HCT116 (cell line): Measurements from ENCODE around the gene ZSWIM7. TPM values are rescaled to one million over a fixed set of nuclear protein-coding genes. Genes with fewer than 3 reads are reported as not detected.

Experiments used
- ATAC-seq: fragments of 200-7000 bp; cut with Tn5 transposase; 2 replicates; pipeline ENCODE4 v1.9.1; 2020; ENCODE audit warnings: mild to moderate bottlenecking, moderate library complexity
- BruUV-seq: library from RNA; stranded (reverse); fragments of 400-500 nt; replicated peaks from 2 replicates; lab custom pipeline; 2021; lab: Mats Ljungman, UMichigan
- CTCF ChIA-PET: fragments of 300-600 bp; sonication (Branson Sonifier 250); formaldehyde crosslinking; loops from one replicate; lab custom pipeline; 2021; ENCODE audit warnings: antibody characterized with exemption; lab: Charles Lee
- POLR2A ChIA-PET: fragments of 300-600, 350-600 bp; sonication (Branson Sonifier 250); formaldehyde crosslinking; loops from one replicate; lab custom pipeline; 2021; ENCODE audit warnings: antibody characterized with exemption; lab: Charles Lee
- RAD21 ChIA-PET, 2 experiments: fragments of 300-600 bp; sonication (Branson Sonifier 250); formaldehyde crosslinking; loops; one replicate each; lab custom pipeline; 2023; ENCODE audit warnings: low total read pairs in 2 of 2; ENCODE audit not compliant: uncharacterized antibody in 2 of 2, unreplicated experiment in 2 of 2, low non-redundant PET in 1 of 2; lab: Charles Lee
- DNase-seq: peaks from one replicate; pipeline ENCODE4 v3.0.0-alpha.2; 2010; ENCODE audit warnings: low read depth, low spot score
- H2AFZ ChIP-seq: fragments of 200-600 bp; shearing (Covaris generic), sonication (generic); 2 replicates; pipeline ENCODE4 v1.6.1; 2017; ENCODE audit warnings: low read depth, mixed run types, mixed read lengths, antibody characterized with exemption, low read length; ENCODE audit not compliant: poor library complexity, severe bottlenecking
- H3K27ac ChIP-seq: 2 replicates; pipeline ENCODE4 v1.5.1; 2012; ENCODE audit warnings: low read depth, low read length
- H3K27me3 ChIP-seq: fragments of 200-600 bp; sonication (generic); 2 replicates; pipeline ENCODE4 v1.6.1; 2016; ENCODE audit warnings: mixed run types, low read length, mixed read lengths; ENCODE audit not compliant: insufficient read depth
- H3K36me3 ChIP-seq, 2 experiments: fragments of 200-500 bp in 1 of 2; fragments of 200-600 bp in 1 of 2; sonication (Bioruptor generic) in 1 of 2; sonication (generic) in 1 of 2; 2 replicates each; pipeline versions ENCODE4 v1.5.1 to v1.6.1; 2014 to 2016; ENCODE audit warnings: low read length in 2 of 2, inconsistent platforms in 1 of 2, mixed read lengths in 1 of 2, mixed run types in 1 of 2; ENCODE audit not compliant: insufficient read depth in 2 of 2, control insufficient read depth in 1 of 2
- H3K4me1 ChIP-seq, 2 experiments: fragments of 200-600 bp in 1 of 2; sonication (generic) in 1 of 2; 2 replicates each; pipeline versions ENCODE4 v1.5.1 to v1.6.1; 2012 to 2017; ENCODE audit warnings: low read length in 2 of 2, inconsistent platforms in 1 of 2, mild to moderate bottlenecking in 1 of 2, mixed read lengths in 1 of 2, mixed run types in 1 of 2, moderate library complexity in 1 of 2; ENCODE audit not compliant: insufficient read depth in 2 of 2, control insufficient read depth in 1 of 2
- H3K4me2 ChIP-seq: fragments of 200-600 bp; sonication (generic); 2 replicates; pipeline ENCODE4 v1.6.1; 2017; ENCODE audit warnings: mixed run types, low read length, mixed read lengths
- H3K4me3 ChIP-seq, 2 experiments: fragments of 200-600 bp in 1 of 2; sonication (generic) in 1 of 2; replicated peaks in 1 of 2; 2 replicates each; pipeline ENCODE4 v1.5.1; 2011 to 2016; ENCODE audit warnings: low read length in 2 of 2, control low read depth in 1 of 2, low read depth in 1 of 2, mild to moderate bottlenecking in 1 of 2, mixed read lengths in 1 of 2, mixed run types in 1 of 2
- H3K79me2 ChIP-seq: fragments of 200-600 bp; sonication (generic); 2 replicates; pipeline ENCODE4 v1.6.1; 2017; ENCODE audit warnings: mild to moderate bottlenecking, mixed run types, low read length, moderate library complexity, mixed read lengths; ENCODE audit not compliant: insufficient read depth
- H3K9ac ChIP-seq: fragments of 200-600 bp; sonication (generic); 2 replicates; pipeline ENCODE4 v1.6.1; 2016; ENCODE audit warnings: low read length, mixed read lengths
- H3K9me2 ChIP-seq: fragments of 200-600 bp; sonication (generic), shearing (Covaris generic); 2 replicates; pipeline ENCODE4 v1.6.1; 2017; ENCODE audit warnings: mixed run types, mild to moderate bottlenecking, moderate library complexity; ENCODE audit not compliant: insufficient read depth
- H3K9me3 ChIP-seq, 2 experiments: fragments of 200-500 bp in 1 of 2; fragments of 200-600 bp in 1 of 2; sonication (Bioruptor generic) in 1 of 2; sonication (generic) in 1 of 2; 2 replicates each; pipeline ENCODE4 v1.6.1; 2014 to 2017; ENCODE audit warnings: low read length in 2 of 2, mixed read lengths in 2 of 2, inconsistent platforms in 1 of 2, low read depth in 1 of 2, mild to moderate bottlenecking in 1 of 2, mixed run types in 1 of 2, moderate library complexity in 1 of 2; ENCODE audit not compliant: control insufficient read depth in 1 of 2, insufficient read depth in 1 of 2
- H4K20me1 ChIP-seq: fragments of 200-600 bp; sonication (generic), shearing (Covaris generic); 2 replicates; pipeline ENCODE4 v1.6.1; 2017; ENCODE audit warnings: mixed run types, mild to moderate bottlenecking, moderate library complexity; ENCODE audit not compliant: insufficient read depth
- EGR1 ChIP-seq: IDR thresholded peaks from 2 replicates; pipeline ENCODE4 v1.6.1; 2012; ENCODE audit warnings: low read depth
- ELF1 ChIP-seq: IDR thresholded peaks from 2 replicates; pipeline ENCODE4 v1.6.1; 2012; ENCODE audit warnings: low read depth, borderline replicate concordance
- FOSL1 ChIP-seq: IDR thresholded peaks from 2 replicates; pipeline ENCODE4 v1.6.1; 2012; ENCODE audit warnings: low read depth
- JUND ChIP-seq: IDR thresholded peaks from 2 replicates; pipeline ENCODE4 v1.6.1; 2012
- POLR2A ChIP-seq: IDR thresholded peaks from 2 replicates; pipeline ENCODE4 v1.7.0; 2011; ENCODE audit warnings: borderline replicate concordance; ENCODE audit not compliant: insufficient read depth, insufficient read length; ENCODE audit errors: extremely low read depth
- POLR2AphosphoS5 ChIP-seq: IDR thresholded peaks from 2 replicates; pipeline ENCODE4 v1.6.1; 2011; ENCODE audit warnings: mild to moderate bottlenecking, low read depth, low read length, moderate library complexity
- SIN3A ChIP-seq: IDR thresholded peaks from 2 replicates; pipeline ENCODE4 v1.6.1; 2012; ENCODE audit warnings: low read depth
- SP1 ChIP-seq: IDR thresholded peaks from 2 replicates; pipeline ENCODE4 v1.6.1; 2012; ENCODE audit warnings: low read depth
- SRF ChIP-seq: IDR thresholded peaks from 2 replicates; pipeline ENCODE4 v1.6.1; 2012; ENCODE audit warnings: low read depth
- TCF7L2 ChIP-seq: IDR thresholded peaks from 2 replicates; pipeline ENCODE4 v1.7.0; 2011; ENCODE audit warnings: borderline replicate concordance, inconsistent platforms; ENCODE audit not compliant: insufficient read depth, insufficient read length; ENCODE audit errors: extremely low read depth
- YY1 ChIP-seq: IDR thresholded peaks from 2 replicates; pipeline ENCODE4 v1.6.1; 2011; ENCODE audit warnings: low read length, low read depth, moderate library complexity, mild to moderate bottlenecking; ENCODE audit not compliant: insufficient replicate concordance; ENCODE audit errors: extremely low read depth
- ZBTB33 ChIP-seq: IDR thresholded peaks from 2 replicates; pipeline ENCODE4 v1.6.1; 2011; ENCODE audit warnings: mild to moderate bottlenecking, low read length, moderate library complexity; ENCODE audit not compliant: insufficient replicate concordance; ENCODE audit errors: extremely low read depth
- ZFX ChIP-seq: fragments of 450-650 bp; IDR thresholded peaks from 2 replicates; pipeline ENCODE4 v1.6.1; 2017
- ZNF274 ChIP-seq: fragments of 200-500 bp; sonication (Bioruptor generic); IDR thresholded peaks from 2 replicates; pipeline ENCODE4 v1.6.1; 2014; ENCODE audit warnings: mild to moderate bottlenecking, low read depth, low read length, inconsistent platforms
- intact Hi-C: fragments of 100-400 bp; cut with micrococcal nuclease; formaldehyde crosslinking; loops from 2 replicates; pipeline ENCODE4 v1.10.0; 2022
- total RNA-seq: library from RNA; stranded (reverse); gene quantifications from one replicate; pipeline ENCODE4 v1.2.1, GENCODE V29; 2021; ENCODE audit not compliant: unreplicated experiment
- TF ChIP-seq, protein P1 (sequence below): IDR thresholded peaks from 2 replicates; pipeline ENCODE4 v1.6.1; 2012; ENCODE audit warnings: low read depth
- TF ChIP-seq, protein P2 (sequence below), 3 experiments: fragments of 200-600 bp in 1 of 3; sonication (generic) in 1 of 3; IDR thresholded peaks in 2 of 3; conservative IDR thresholded peaks in 1 of 3; 2 replicates each; pipeline ENCODE4 v1.5.1; 2012 to 2017; ENCODE audit warnings: low read depth in 2 of 3, low read length in 2 of 3, antibody characterized with exemption in 1 of 3, borderline replicate concordance in 1 of 3, control low read depth in 1 of 3, mild to moderate bottlenecking in 1 of 3, mixed read lengths in 1 of 3, mixed run types in 1 of 3, moderate library complexity in 1 of 3; ENCODE audit not compliant: insufficient read depth in 1 of 3

The ZSWIM7 gene
- total RNA-seq, 1 experiment from 2014 or later = 33.5 TPM

GRCh38 chr17:16023881-16024280 lies 24.4 kb upstream of the ZSWIM7 start:
- H3K79me2 ChIP-seq = peaks cover 94% of the 10 kb centered on the region
- ChIA-PET CTCF (no interaction called here), RAD21 (no interaction called here), POLR2A (interaction anchor here (1.3 kb wide), 1 partner anchor 24 kb away, joined by 4 read pairs; the partner anchor contains the start of genes TTC19 and ZSWIM7)
- no peak overlapping the region for H3K4me2 ChIP-seq
- H3K9me3 ChIP-seq = no peaks in the 10 kb centered on the region
- no peak for DNase-seq
- intact Hi-C loops = no loop called here
- peaks cover 20 to 66% of the 10 kb centered on the region in 2 experiments; a peak in 3 of 4 replicates for H3K36me3 ChIP-seq
- H3K4me1 ChIP-seq = peaks cover 13 to 31% of the 10 kb centered on the region in 2 experiments
- H4K20me1 ChIP-seq = peaks cover 46% of the 10 kb centered on the region; the same call in 1 of the 2 replicates
- TF ChIP-seq, protein P1, sequence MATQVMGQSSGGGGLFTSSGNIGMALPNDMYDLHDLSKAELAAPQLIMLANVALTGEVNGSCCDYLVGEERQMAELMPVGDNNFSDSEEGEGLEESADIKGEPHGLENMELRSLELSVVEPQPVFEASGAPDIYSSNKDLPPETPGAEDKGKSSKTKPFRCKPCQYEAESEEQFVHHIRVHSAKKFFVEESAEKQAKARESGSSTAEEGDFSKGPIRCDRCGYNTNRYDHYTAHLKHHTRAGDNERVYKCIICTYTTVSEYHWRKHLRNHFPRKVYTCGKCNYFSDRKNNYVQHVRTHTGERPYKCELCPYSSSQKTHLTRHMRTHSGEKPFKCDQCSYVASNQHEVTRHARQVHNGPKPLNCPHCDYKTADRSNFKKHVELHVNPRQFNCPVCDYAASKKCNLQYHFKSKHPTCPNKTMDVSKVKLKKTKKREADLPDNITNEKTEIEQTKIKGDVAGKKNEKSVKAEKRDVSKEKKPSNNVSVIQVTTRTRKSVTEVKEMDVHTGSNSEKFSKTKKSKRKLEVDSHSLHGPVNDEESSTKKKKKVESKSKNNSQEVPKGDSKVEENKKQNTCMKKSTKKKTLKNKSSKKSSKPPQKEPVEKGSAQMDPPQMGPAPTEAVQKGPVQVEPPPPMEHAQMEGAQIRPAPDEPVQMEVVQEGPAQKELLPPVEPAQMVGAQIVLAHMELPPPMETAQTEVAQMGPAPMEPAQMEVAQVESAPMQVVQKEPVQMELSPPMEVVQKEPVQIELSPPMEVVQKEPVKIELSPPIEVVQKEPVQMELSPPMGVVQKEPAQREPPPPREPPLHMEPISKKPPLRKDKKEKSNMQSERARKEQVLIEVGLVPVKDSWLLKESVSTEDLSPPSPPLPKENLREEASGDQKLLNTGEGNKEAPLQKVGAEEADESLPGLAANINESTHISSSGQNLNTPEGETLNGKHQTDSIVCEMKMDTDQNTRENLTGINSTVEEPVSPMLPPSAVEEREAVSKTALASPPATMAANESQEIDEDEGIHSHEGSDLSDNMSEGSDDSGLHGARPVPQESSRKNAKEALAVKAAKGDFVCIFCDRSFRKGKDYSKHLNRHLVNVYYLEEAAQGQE = no peak
- TF ChIP-seq TCF7L2 (no peak), SRF (no peak), ZBTB33 (no peak), ZFX (no peak), SP1 (no peak), YY1 (no peak), ELF1 (no peak), POLR2AphosphoS5 (no peak), SIN3A (no peak), POLR2A (no peak), ZNF274 (no peak), FOSL1 (no peak), EGR1 (no peak), JUND (no peak)
- TF ChIP-seq, protein P2, sequence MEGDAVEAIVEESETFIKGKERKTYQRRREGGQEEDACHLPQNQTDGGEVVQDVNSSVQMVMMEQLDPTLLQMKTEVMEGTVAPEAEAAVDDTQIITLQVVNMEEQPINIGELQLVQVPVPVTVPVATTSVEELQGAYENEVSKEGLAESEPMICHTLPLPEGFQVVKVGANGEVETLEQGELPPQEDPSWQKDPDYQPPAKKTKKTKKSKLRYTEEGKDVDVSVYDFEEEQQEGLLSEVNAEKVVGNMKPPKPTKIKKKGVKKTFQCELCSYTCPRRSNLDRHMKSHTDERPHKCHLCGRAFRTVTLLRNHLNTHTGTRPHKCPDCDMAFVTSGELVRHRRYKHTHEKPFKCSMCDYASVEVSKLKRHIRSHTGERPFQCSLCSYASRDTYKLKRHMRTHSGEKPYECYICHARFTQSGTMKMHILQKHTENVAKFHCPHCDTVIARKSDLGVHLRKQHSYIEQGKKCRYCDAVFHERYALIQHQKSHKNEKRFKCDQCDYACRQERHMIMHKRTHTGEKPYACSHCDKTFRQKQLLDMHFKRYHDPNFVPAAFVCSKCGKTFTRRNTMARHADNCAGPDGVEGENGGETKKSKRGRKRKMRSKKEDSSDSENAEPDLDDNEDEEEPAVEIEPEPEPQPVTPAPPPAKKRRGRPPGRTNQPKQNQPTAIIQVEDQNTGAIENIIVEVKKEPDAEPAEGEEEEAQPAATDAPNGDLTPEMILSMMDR (IDR thresholded peaks at IDR 0.05 in 2 of 3, conservative IDR thresholded peaks at IDR 0.05 in 1 of 3; ENCODE audit: borderline replicate concordance in 1 of 3, insufficient read depth in 1 of 3, low read depth in 2 of 3, low read length in 2 of 3) = no peak
- TF ChIP-seq, all 23 proteins: peak for 0
- Histone ChIP-seq H3K27ac (no peak overlapping the region), H3K27me3 (no peaks in the 10 kb centered on the region), H2AFZ (no peak overlapping the region), H3K4me3 (no peak overlapping the region), H3K9me2 (no peaks in the 10 kb centered on the region), H3K9ac (no peak overlapping the region)
- BruUV-seq = no TSS peak
- no peak for ATAC-seq
